ENCODE data around the gene GPC4. TPM values are rescaled to one million over a fixed set of nuclear protein-coding genes. Genes with fewer than 3 reads are reported as not detected.

Gene GPC4
- total RNA-seq, 4 donors from 2014 or later: 5.9 to 20.2 (median 8.8) TPM

- Histone ChIP-seq H3K4me1 (no peaks in the 10 kb centered on the region), H3K27ac (no peak overlapping the region), H3K9me3 (no peaks in the 10 kb centered on the region), H3K27me3 (no peaks in the 10 kb centered on the region), H3K4me3 (no peak overlapping the region), H3K36me3 (no peaks in the 10 kb centered on the region)
- intact Hi-C loops (cut with DNase I; ENCODE audit: low total_unique reads): no loop called here
- DNase-seq: no peak
- TF ChIP-seq CTCF (IDR thresholded peaks at IDR 0.05) (no peak), POLR2A (IDR thresholded peaks at IDR 0.05) (no peak)
Observed at GRCh38 chrX:133300591-133300990, 114.7 kb downstream of the GPC4 start.

DNA sequence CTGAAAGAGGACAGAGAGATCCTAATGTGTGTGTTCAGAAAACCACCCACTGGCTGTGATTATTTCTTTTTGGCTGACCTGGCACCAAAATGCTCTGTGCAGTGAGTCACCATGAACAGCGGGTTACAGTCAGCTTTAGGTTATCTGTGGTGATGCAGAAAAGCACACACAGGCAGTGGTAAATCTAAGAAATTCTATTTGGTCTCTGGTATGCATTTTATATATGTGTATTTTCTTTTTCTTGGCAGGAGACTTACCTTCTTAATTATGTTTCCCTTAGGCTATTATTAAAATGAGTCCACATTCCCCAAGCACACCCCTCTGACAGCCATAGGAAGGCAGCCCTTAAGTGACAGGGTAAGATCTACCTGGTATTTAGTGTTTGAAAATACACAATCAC is 118.0 kb downstream of the GPC4 start:
- H3K4me1 ChIP-seq: no peaks in the 10 kb centered on the region
- H3K27me3 ChIP-seq: no peaks in the 10 kb centered on the region
- H3K9me3 ChIP-seq: no peaks in the 10 kb centered on the region
- no peak overlapping the region for H3K27ac ChIP-seq
- intact Hi-C loops (cut with DNase I; ENCODE audit: low total_unique reads): no loop called here
- TF ChIP-seq CTCF (IDR thresholded peaks at IDR 0.05) (no peak), POLR2A (IDR thresholded peaks at IDR 0.05) (no peak)
- no peaks in the 10 kb centered on the region for H3K36me3 ChIP-seq
- no peak for DNase-seq
- no peak overlapping the region for H3K4me3 ChIP-seq

- Histone ChIP-seq H3K4me1 (no peaks in the 10 kb centered on the region), H3K36me3 (no peaks in the 10 kb centered on the region), H3K27me3 (no peaks in the 10 kb centered on the region), H3K4me3 (no peak overlapping the region), H3K9me3 (no peaks in the 10 kb centered on the region), H3K27ac (no peak overlapping the region)
- TF ChIP-seq CTCF (IDR thresholded peaks at IDR 0.05) (no peak), POLR2A (IDR thresholded peaks at IDR 0.05) (no peak)
- intact Hi-C loops (cut with DNase I; ENCODE audit: low total_unique reads): no loop called here
- no peak for DNase-seq
Observed at GRCh38 chrX:133294126-133294525, 121.2 kb downstream of the GPC4 start.

- Histone ChIP-seq H3K27me3 (no peaks in the 10 kb centered on the region), H3K27ac (no peak overlapping the region), H3K9me3 (no peaks in the 10 kb centered on the region), H3K36me3 (no peaks in the 10 kb centered on the region), H3K4me1 (no peaks in the 10 kb centered on the region), H3K4me3 (no peak overlapping the region)
- no peak for TF ChIP-seq POLR2A (IDR thresholded peaks at IDR 0.05)
- TF ChIP-seq CTCF (IDR thresholded peaks at IDR 0.05): no peak
- DNase-seq: no peak
- intact Hi-C loops (cut with DNase I; ENCODE audit: low total_unique reads): no loop called here
Observed at GRCh38 chrX:133290076-133290475, 125.2 kb downstream of the GPC4 start.

DNA sequence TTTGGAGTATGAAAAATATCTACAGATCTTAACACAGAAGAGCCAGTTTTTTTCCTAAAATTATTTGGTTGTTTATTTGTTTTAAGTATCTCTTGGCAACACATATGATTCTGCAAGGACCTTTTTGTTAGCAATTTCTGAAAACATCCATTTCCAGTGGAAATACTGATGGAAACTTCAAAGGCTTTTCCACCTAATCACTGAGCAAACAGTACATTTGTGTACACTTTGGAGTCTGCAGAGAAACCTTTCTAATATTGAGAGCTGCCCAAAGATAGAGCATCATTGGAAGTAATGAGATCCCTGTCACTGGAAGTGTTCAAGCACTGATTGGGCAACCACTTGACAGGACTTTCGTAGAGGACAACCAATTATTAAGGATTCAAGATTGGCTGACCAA is 127.4 kb downstream of the GPC4 start:
- no peak for DNase-seq
- Histone ChIP-seq H3K27ac (no peak overlapping the region), H3K4me3 (no peak overlapping the region), H3K9me3 (no peaks in the 10 kb centered on the region), H3K36me3 (no peaks in the 10 kb centered on the region), H3K27me3 (no peaks in the 10 kb centered on the region), H3K4me1 (no peaks in the 10 kb centered on the region)
- TF ChIP-seq POLR2A (IDR thresholded peaks at IDR 0.05) (no peak), CTCF (IDR thresholded peaks at IDR 0.05) (no peak)
- intact Hi-C loops (cut with DNase I; ENCODE audit: low total_unique reads): no loop called here
